BE2C (cell line): ENCODE data around the gene PYDC2.

ENCODE experiments used
- DNase-seq: peaks from one replicate; pipeline ENCODE4 v3.0.0-alpha.2; 2020
- H3K27me3 ChIP-seq: fragments of 250-450 bp; sonication (Bioruptor Pico); 2 replicates; pipeline ENCODE4 v1.5.1; 2020; ENCODE audit warnings: mild to moderate bottlenecking
- H3K36me3 ChIP-seq: fragments of 250-450 bp; sonication (Bioruptor Pico); 2 replicates; pipeline ENCODE4 v1.5.1; 2020; ENCODE audit warnings: mild to moderate bottlenecking
- H3K4me1 ChIP-seq: fragments of 250-450 bp; sonication (Bioruptor Pico); 2 replicates; pipeline ENCODE4 v1.5.1; 2020
- H3K4me3 ChIP-seq: 2 replicates; pipeline ENCODE4 v1.5.1; 2011; ENCODE audit warnings: low read depth, low read length
- H3K9me3 ChIP-seq: fragments of 250-450 bp; sonication (Bioruptor Pico); 2 replicates; pipeline ENCODE4 v1.5.1; 2020
- TF ChIP-seq, protein P1 (sequence below): IDR thresholded peaks from 2 replicates; pipeline ENCODE4 v1.5.1; 2012; ENCODE audit warnings: mild to moderate bottlenecking, low read depth, low read length

Gene PYDC2

DNA sequence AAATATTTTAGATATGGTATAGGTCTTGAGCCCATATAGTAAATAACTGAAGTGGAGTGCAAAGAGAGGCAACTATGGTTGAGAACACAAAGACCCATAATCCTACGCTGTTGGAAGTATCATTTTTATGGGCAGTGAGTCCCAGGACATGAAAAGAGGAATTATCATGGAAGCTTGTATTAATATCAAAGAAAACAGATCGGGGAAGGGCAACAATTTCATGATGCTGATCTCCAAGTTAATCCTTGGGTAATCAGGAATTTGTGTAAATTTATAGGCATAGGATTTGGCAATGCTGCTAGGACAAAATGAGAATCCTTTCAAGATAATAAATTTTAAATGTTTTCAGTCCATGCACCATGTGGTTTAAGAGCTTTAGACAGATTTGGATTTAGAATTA is 40.2 kb upstream of the PYDC2 start:
- H3K27me3 ChIP-seq, result no peaks in the 10 kb centered on the region
- H3K36me3 ChIP-seq, result no peaks in the 10 kb centered on the region
- TF ChIP-seq, protein P1, sequence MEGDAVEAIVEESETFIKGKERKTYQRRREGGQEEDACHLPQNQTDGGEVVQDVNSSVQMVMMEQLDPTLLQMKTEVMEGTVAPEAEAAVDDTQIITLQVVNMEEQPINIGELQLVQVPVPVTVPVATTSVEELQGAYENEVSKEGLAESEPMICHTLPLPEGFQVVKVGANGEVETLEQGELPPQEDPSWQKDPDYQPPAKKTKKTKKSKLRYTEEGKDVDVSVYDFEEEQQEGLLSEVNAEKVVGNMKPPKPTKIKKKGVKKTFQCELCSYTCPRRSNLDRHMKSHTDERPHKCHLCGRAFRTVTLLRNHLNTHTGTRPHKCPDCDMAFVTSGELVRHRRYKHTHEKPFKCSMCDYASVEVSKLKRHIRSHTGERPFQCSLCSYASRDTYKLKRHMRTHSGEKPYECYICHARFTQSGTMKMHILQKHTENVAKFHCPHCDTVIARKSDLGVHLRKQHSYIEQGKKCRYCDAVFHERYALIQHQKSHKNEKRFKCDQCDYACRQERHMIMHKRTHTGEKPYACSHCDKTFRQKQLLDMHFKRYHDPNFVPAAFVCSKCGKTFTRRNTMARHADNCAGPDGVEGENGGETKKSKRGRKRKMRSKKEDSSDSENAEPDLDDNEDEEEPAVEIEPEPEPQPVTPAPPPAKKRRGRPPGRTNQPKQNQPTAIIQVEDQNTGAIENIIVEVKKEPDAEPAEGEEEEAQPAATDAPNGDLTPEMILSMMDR, result no peak
- no peak overlapping the region for H3K4me3 ChIP-seq
- 0 out of 2 replicates have a peak, but pooled peaks cover 3% of the 10 kb centered on the region for H3K4me1 ChIP-seq
- H3K9me3 ChIP-seq, result no peaks in the 10 kb centered on the region
- DNase-seq, result no peak

DNA sequence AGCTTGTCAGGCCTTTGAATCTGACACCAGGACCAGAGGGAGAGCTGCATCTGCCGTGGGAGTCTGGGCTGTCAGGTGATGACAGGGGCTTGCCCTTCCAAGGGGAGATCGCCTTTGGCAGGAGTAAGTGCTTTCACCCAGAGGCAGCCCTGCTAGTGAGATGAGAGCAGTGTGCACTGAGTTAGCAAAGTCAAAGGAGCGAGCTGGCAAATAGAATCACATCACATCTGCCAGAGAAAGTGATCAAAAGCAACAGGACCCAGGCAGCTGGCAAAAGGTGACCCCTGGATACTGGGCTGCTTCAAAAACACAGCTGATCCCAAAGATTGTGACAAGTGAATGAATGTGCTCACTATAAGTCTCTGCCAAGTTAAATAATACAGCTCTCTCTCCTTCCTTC is 36.1 kb upstream of the PYDC2 start:
- 0 out of 2 replicates have a peak, but pooled peaks cover 3% of the 10 kb centered on the region for H3K4me1 ChIP-seq
- no peaks in the 10 kb centered on the region for H3K27me3 ChIP-seq
- peak overlapping the region; percentile 60 for H3K4me3 ChIP-seq
- H3K36me3 ChIP-seq, result no peaks in the 10 kb centered on the region
- TF ChIP-seq, protein P1, result no peak
- DNase-seq, result no peak
- H3K9me3 ChIP-seq, result no peaks in the 10 kb centered on the region

- Histone ChIP-seq H3K27me3 (no peaks in the 10 kb centered on the region), H3K4me3 (peak overlapping the region; percentile 60), H3K36me3 (no peaks in the 10 kb centered on the region), H3K9me3 (no peaks in the 10 kb centered on the region), H3K4me1 (0 out of 2 replicates have a peak, but pooled peaks cover 3% of the 10 kb centered on the region)
- peak; percentile 54 for DNase-seq
- TF ChIP-seq, protein P1, result no peak
Measured at GRCh38 chr3:191425322-191425734, 35.6 kb upstream of the PYDC2 start.

- Histone ChIP-seq H3K9me3 (peaks cover 4% of the 10 kb centered on the region; the same call in 1 of the 2 replicates), H3K27me3 (no peaks in the 10 kb centered on the region), H3K36me3 (no peaks in the 10 kb centered on the region), H3K4me3 (peak overlapping the region; percentile 60), H3K4me1 (0 out of 2 replicates have a peak, but pooled peaks cover 3% of the 10 kb centered on the region)
- no peak for DNase-seq
- TF ChIP-seq, protein P1, result no peak
Measured at GRCh38 chr3:191426311-191426710, 34.7 kb upstream of the PYDC2 start.

DNA sequence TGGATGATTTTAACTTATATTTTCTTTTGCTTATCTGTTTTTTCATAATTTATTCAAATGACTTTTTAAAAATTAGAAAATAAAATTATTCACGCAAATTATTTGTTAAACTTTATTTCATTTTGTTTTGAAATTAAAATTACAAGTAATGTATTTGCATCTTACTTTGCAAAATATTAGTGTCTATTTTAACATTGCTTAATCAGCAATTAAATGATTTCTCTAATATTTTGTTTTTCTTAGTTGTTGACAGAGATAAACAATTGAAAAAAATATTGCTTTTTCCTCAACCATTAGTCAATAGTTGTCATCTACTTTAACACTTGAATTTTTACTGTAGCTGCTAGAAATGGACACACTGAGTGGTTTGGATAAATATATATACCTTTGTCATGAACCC is 32.8 kb upstream of the PYDC2 start:
- Histone ChIP-seq H3K4me3 (no peak overlapping the region), H3K4me1 (0 out of 2 replicates have a peak, but pooled peaks cover 3% of the 10 kb centered on the region), H3K27me3 (no peaks in the 10 kb centered on the region), H3K36me3 (no peaks in the 10 kb centered on the region), H3K9me3 (peaks cover 4% of the 10 kb centered on the region; the same call in 1 of the 2 replicates)
- TF ChIP-seq, protein P1, result no peak
- DNase-seq, result no peak

GRCh38 chr3:191430103-191430502 is 30.9 kb upstream of the PYDC2 start:
- Histone ChIP-seq H3K4me3 (no peak overlapping the region), H3K4me1 (no peaks in the 10 kb centered on the region), H3K36me3 (no peaks in the 10 kb centered on the region), H3K9me3 (peaks cover 4% of the 10 kb centered on the region; the same call in 1 of the 2 replicates), H3K27me3 (no peaks in the 10 kb centered on the region)
- TF ChIP-seq, protein P1, result no peak
- DNase-seq, result no peak
